NCI-H146 treated with DMSO at 0.1 percent for 48 hours (cell line): ENCODE results near the gene SHKBP1.
"Not testable (repeated sequence)": the region's sequence is repeated elsewhere in the genome, so short reads cannot be mapped to it uniquely, and the experiment has no call there.

Experiments used
- DNase-seq: peaks from one replicate; lab custom pipeline; 2025; ENCODE audit not compliant: unreplicated experiment; lab: John Stamatoyannopoulos, UW

SHKBP1 gene

GRCh38 chr19:40576585-40577451, at the start of gene SHKBP1:
SHKBP1 (plus strand) TSS chr19:40576873; CDS start chr19:40576900, 27 bp downstream.
- DNase-seq: peak; percentile 91

- no peak for DNase-seq
These were observed 48.6 kb upstream of the SHKBP1 start for GRCh38 chr19:40528078-40528477.

GRCh38 chr19:40528533-40529092, 48.1 kb upstream of the SHKBP1 start:
- no peak for DNase-seq

GRCh38 chr19:40529093-40529954, 47.3 kb upstream of the SHKBP1 start:
- peak; percentile 53 for DNase-seq

- no peak for DNase-seq
These were observed 46.4 kb upstream of the SHKBP1 start for GRCh38 chr19:40530091-40530901.

GRCh38 chr19:40533508-40533907, 43.2 kb upstream of the SHKBP1 start:
- no peak for DNase-seq

- no peak for DNase-seq
These were observed 42.5 kb upstream of the SHKBP1 start for GRCh38 chr19:40534148-40534547.

GRCh38 chr19:40539070-40539469, 37.6 kb upstream of the SHKBP1 start:
- no peak for DNase-seq

- no peak for DNase-seq
These were observed 34.3 kb upstream of the SHKBP1 start for GRCh38 chr19:40542202-40542859.

- no peak for DNase-seq
These were observed 33.6 kb upstream of the SHKBP1 start for GRCh38 chr19:40543029-40543597.

- DNase-seq: not testable (repeated sequence)
These were observed 30.4 kb upstream of the SHKBP1 start for GRCh38 chr19:40546153-40546841.

GRCh38 chr19:40547190-40547589, 29.5 kb upstream of the SHKBP1 start:
- DNase-seq: not testable (repeated sequence)

GRCh38 chr19:40547836-40548235, 28.8 kb upstream of the SHKBP1 start:
- DNase-seq: no peak

GRCh38 chr19:40549007-40549708, 27.5 kb upstream of the SHKBP1 start:
- no peak for DNase-seq

- no peak for DNase-seq
These were observed 25.7 kb upstream of the SHKBP1 start for GRCh38 chr19:40550951-40551350.

GRCh38 chr19:40552848-40553247, 23.8 kb upstream of the SHKBP1 start:
- DNase-seq: no peak

- DNase-seq: peak; percentile 40
These were observed 22.5 kb upstream of the SHKBP1 start for GRCh38 chr19:40553885-40554857.
